Activated T-helper 1 cell treated with Interleukin-2 at 50 U/mL for 16 hours (primary cell): ENCODE measurements around the gene WDR19.

Source experiments
- DNase-seq: peaks from one replicate; pipeline ENCODE4 v3.0.0-alpha.2; 2020; ENCODE audit warnings: low read depth

Gene WDR19

DNA sequence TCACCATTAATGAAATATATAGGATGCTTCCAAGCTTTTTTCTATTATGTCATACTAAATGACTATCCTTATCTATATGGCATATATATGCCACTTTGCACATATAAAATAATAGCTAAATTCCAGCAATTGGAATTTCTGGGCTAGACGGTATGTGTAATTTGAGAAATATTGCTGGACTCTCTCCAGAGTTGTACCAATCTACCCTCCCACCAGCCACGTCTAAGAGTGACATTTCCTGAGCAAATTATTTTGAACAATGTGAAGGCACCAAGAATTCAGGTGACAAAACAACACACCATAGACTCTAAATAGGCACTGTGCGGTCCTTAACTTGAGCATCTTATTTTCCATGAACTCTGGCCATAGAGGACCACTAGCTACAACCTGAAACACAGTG, 121.5 kb downstream of the WDR19 start:
- no peak for DNase-seq

DNA sequence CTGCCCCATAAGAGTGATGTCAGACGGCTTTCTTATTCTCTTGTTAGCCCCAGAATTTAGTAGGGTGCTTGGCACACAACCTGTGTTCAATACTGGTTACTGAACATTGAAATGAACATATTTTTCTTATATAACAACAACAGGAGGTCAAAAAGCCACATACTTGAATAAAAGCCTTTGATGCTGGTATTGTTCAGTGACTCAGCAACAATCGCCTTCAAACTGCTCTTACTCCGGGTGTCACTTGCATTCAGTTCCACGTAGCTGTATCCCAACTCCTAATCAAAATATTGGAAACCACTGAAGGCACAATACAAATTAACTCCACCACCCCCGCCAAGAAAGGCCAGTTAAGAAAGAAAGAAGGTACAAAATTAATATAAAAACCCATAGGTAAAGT, 122.3 kb downstream of the WDR19 start:
- no peak for DNase-seq

- DNase-seq = no peak
Observed at GRCh38 chr4:39305912-39306677, 123.8 kb downstream of the WDR19 start.

DNA sequence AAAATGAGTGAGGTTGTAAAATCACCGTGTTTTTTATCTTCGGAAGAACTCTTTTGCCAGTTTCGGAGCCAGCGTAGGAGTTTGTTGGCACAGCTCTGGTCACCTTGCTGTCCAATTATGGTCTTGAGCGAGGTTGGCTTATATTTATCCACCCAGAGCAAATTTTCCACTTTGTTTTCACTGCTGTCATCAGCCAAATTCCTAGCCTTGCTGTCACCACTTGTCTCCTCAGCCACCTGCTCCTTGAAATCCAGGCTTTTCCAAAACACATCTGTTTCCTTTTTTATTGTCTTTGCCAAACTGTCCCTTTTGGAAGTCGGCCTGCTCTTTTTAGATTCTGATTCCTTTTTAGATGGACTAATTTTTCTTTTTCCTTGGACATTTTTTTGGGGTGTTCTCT, 126.3 kb downstream of the WDR19 start:
- no peak for DNase-seq

DNA sequence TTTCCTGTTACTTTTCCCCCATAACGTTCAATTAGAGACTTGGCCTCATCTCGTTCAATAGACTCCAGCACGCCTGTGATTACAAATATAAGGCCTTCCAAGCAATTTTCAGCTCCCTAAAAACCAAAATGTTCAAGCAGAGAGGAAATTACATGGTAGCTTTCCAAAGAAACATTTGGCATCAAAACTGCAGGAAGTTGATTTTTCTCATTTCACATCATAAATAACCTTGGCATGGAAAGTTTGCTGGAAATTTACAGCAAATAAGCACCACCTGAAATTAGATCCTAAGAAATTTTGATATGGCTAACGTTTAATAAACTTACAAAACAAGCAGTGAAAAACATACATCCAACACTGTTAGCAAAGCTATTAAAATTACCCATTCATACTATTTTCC, 130.5 kb downstream of the WDR19 start:
- no peak for DNase-seq

GRCh38 chr4:39319676-39320075, 137.3 kb downstream of the WDR19 start:
- DNase-seq = no peak

- DNase-seq = no peak
Observed at GRCh38 chr4:39320381-39321115, 138.2 kb downstream of the WDR19 start.

DNA sequence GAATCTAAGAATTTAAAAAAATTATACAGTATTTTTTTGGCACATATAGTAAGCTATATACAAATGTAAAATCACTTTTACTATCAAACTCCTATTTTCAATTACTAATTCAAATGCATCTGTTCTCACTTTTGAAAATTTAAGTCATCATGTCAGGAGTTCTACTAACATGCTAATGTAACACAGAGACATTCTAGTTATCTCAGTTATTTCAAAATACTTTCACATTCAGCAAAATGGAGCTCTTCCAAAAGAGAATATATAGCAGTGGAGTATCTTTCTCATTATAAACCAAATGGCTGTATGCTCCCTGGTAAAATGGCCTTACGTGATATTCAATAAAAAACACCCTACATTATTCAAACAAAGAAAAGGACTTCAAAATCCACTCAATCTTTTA, 141.5 kb downstream of the WDR19 start:
- no peak for DNase-seq

DNA sequence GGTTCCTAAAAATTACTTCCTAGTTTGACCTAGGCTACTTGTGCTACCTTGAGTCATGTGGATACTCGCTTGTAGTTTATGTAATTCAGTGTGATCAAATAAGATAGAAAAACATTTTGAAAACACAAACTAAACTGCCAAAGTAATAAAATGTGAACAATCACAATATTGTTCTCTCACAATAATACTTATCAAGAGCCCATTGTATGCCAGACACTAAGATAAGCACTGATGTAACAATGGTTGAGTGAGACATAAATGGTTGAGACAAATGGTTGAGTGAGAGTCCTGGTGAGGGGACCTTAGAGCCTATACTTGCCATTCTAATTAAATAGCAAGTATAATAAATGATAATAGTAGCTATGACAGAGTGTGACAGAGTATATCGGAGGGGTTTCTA, 142.1 kb downstream of the WDR19 start:
- DNase-seq = no peak

DNA sequence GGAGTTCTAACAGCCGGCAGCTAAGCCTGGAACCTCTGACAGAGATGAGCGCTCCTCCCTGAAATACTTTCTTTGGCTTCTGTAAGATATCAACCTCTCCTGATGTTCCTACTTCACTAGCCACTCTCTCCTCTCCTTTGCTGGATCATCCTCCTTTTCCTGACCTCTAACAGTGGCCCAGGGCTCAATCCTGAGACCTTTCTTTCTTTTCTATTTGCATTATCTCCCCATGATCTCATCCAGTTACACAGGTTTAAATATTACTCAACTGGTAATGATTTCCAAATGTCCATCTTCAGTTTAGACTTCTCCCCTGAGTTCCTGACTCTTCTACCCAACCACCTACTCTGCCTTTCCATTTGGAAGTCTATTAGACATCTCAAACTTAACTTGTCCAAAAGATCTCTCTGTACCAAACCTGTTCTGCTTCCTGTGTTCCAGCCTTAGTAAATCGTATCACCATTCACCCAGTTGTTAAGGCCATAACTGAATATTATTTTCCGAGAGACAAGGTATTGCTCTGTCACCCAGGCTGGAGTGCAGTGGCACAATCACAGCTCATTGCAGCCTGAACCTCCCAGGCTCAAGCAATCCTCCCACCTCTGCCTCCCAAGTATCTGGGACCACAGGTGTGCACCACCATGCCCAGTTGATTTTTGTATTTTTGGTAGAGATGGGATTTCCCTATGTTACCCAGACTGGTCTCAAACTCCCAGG, 142.7 kb downstream of the WDR19 start:
- no peak for DNase-seq

DNA sequence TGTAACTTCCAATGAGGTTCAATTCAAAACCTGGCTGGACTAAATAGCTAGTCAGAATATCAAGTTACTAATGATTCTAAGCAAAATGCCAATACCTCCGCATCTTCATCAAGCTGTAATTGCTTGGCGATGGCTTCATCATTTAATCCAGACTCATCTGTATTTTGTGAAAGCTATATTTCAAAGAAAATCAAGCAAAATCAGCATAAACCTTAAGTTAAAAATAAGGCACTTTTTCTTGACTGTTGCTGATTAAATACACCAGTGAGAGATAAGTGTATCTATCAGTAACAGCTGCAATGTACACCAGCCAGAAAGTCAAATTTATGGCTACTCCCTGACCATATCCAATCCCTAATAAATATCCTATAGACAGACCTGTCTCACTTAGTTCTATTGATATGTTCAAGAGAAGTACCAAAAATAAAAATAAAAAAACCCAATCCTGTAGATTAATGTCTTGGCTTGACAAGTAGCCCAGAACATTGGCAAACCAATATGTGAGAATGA, 144.2 kb downstream of the WDR19 start:
- DNase-seq = no peak

DNA sequence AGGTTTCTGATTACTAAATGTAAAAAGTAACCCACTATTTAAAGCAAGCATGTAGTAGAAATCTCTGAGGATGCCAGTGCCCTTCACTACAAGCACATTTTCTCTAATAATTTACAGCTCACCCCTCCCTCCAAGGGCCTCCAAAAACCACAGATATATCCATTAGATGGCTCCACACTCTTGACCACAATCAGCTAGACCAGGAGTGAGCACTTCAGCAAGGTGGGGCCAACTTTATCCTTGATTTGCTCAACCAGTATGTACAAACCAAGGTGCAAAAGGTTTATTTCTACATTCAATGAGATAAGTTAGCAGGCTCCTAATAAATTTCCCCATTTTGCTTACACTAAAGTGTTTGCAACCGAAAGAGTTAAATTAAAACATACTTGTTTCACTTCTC, 148.0 kb downstream of the WDR19 start:
- no peak for DNase-seq

DNA sequence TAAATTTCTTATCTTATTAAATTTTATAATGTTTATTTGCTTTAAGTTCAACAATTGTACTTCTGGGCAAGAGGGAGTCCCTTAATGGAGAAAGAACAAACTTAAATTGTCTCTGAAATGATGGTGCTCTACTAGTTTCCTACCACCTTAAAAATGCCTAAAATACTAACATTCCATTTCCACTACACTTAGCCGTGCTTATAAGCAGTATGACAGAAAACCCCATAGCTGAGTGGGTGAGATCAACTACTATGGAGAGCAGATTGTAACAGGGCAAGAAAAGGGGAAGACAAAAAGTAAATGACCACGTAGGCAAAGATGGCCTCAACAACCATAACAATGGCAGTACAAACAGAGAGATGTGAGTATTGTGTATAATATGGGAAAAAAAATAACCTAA, 148.9 kb downstream of the WDR19 start:
- DNase-seq = no peak
